ENCODE results near the gene RPP14.

Gene RPP14

GRCh38 chr3:58325525-58325992 lies 19.5 kb downstream of the RPP14 start:
- DNase-seq (ENCODE audit: insufficient read length, low spot score) (no peak), FAIRE-seq (no peak)
- TF ChIP-seq CTCF (IDR thresholded peaks at IDR 0.05; ENCODE audit: insufficient read depth, missing control alignments) = no peak

- no peak for DNase-seq (ENCODE audit: insufficient read length, low spot score)
- no peak for TF ChIP-seq CTCF (IDR thresholded peaks at IDR 0.05; ENCODE audit: insufficient read depth, missing control alignments)
- FAIRE-seq = no peak
Measured at GRCh38 chr3:58326267-58326900, 20.3 kb downstream of the RPP14 start.

- FAIRE-seq = no peak
- no peak for DNase-seq (ENCODE audit: insufficient read length, low spot score)
- no peak for TF ChIP-seq CTCF (IDR thresholded peaks at IDR 0.05; ENCODE audit: insufficient read depth, missing control alignments)
Measured at GRCh38 chr3:58329150-58329921, 23.3 kb downstream of the RPP14 start.

GRCh38 chr3:58329922-58330413 lies 23.9 kb downstream of the RPP14 start:
- no peak for TF ChIP-seq CTCF (IDR thresholded peaks at IDR 0.05; ENCODE audit: insufficient read depth, missing control alignments)
- no peak for DNase-seq (ENCODE audit: insufficient read length, low spot score)

GRCh38 chr3:58331593-58332152 lies 25.6 kb downstream of the RPP14 start:
- DNase-seq (ENCODE audit: insufficient read length, low spot score) (no peak), FAIRE-seq (no peak)
- no peak for TF ChIP-seq CTCF (IDR thresholded peaks at IDR 0.05; ENCODE audit: insufficient read depth, missing control alignments)

More at GRCh38 chr3:58329922-58330413, 23.9 kb downstream of the RPP14 start:
- no peak for FAIRE-seq

- DNase-seq (ENCODE audit: insufficient read length, low spot score) (peak; percentile 40), FAIRE-seq (no peak)
- no peak for TF ChIP-seq CTCF (IDR thresholded peaks at IDR 0.05; ENCODE audit: insufficient read depth, missing control alignments)
Measured at GRCh38 chr3:58332575-58333188, 26.6 kb downstream of the RPP14 start, which contains the start of gene PXK. Gene PXK, plus strand, starts transcription at chr3:58332892. Its CDS starts 97 bp downstream, at chr3:58332989.
